ENCODE measurements around the gene LSAMP.

LSAMP gene

GRCh38 chr3:116444115-116444747 is 1.1 kb downstream of the LSAMP start:
- TF ChIP-seq CTCF (IDR thresholded peaks at IDR 0.05): no peak

- no peak for TF ChIP-seq CTCF (IDR thresholded peaks at IDR 0.05)
These were observed 2.1 kb downstream of the LSAMP start for GRCh38 chr3:116443191-116443661.

GRCh38 chr3:116442331-116443021 is 2.8 kb downstream of the LSAMP start:
- no peak for TF ChIP-seq CTCF (IDR thresholded peaks at IDR 0.05)

- TF ChIP-seq CTCF (IDR thresholded peaks at IDR 0.05): no peak
These were observed 3.6 kb downstream of the LSAMP start for GRCh38 chr3:116441652-116442051.

GRCh38 chr3:116440196-116440595 is 5.1 kb downstream of the LSAMP start:
- TF ChIP-seq CTCF (IDR thresholded peaks at IDR 0.05): no peak

- no peak for TF ChIP-seq CTCF (IDR thresholded peaks at IDR 0.05)
These were observed 11.7 kb downstream of the LSAMP start for GRCh38 chr3:116433552-116433951.

- TF ChIP-seq CTCF (IDR thresholded peaks at IDR 0.05): no peak
These were observed 12.5 kb downstream of the LSAMP start for GRCh38 chr3:116432795-116433194.

Data from LNCAP (cell line).